NK-92 (cell line): Measurements from ENCODE around the gene RECQL5.
"Not testable (repeated sequence)": the region's sequence is repeated elsewhere in the genome, so short reads cannot be mapped to it uniquely, and the experiment has no call there.

Experiments used
- DNase-seq: peaks from one replicate; lab custom pipeline; 2025; ENCODE audit not compliant: unreplicated experiment; lab: John Stamatoyannopoulos, UW

The RECQL5 gene

DNA sequence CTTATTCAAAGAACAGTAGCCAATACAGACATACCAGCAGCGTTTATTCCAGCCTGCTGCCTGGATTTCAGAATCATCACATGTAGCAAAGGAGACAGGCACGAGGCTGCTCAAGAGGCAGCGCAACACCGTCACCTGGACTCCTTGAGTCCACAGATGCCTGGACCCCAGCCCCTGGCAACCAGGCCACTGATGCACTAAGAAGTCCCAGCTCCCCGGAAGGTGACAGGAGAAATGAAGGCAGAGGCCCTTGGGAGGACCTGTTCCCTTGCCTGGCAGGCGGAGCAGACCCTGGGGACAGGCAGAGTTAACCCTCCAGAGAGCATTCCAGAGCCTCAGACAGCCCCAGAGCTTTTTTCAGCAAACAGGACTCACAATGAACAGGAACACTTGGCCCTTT, 17.3 kb downstream of the RECQL5 start:
- no peak for DNase-seq

DNA sequence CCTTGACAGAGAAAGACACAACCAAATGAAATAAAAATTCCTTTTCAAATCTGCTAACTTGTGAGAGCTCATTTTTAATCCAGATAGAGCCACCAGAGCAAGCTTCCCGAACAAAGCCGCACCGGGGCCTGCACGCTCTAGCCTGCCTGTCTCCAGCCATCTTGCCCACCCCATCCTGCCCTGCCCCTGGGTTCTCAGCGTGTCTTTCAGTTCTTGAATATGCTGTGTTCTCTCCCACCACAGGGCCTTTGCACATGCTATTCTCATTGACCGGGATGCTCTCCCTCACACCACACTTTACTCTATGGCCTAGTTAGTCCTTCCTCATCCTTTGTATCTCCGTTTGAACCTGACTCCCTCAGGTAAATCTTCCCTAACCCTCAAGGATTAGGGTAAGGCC, 19.0 kb downstream of the RECQL5 start:
- DNase-seq: no peak

DNA sequence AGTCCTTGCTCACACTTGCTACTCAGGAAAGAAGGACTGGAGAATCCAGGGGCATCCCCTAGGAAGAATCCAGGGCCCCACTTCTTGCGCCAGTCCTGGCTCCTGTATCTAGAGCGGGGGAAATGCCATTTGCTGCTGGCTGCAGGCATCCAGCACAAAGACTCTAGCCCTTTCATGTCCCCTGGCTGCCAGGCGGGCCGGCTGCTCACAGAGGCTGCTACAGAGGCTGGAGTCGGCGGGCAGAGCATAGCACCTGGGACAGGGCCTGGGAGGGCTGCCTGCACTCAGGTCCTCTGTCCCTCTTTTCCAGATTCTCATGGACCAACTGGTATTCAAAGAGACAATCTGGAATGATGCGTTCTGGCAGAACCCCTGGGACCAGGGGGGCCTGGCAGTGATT, 19.9 kb downstream of the RECQL5 start:
- DNase-seq: no peak

DNA sequence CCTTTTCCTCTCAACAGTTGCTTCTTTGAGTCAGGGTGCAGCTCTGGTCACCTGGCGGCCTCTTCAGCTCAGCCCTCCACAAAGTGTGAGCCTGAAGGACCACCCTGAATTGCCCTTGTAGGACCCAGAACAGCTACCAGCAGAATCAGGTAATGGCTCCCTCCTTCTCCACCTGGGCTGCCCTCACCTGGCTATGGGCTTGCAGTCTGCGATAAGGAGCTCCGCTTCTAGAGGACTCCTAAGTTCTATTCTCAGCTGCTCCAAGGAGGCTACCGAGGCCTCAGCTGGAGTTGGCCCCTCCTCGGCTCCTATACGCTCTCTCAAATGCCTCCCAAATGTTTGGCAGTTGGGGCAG, 20.3 kb downstream of the RECQL5 start:
- no peak for DNase-seq

DNA sequence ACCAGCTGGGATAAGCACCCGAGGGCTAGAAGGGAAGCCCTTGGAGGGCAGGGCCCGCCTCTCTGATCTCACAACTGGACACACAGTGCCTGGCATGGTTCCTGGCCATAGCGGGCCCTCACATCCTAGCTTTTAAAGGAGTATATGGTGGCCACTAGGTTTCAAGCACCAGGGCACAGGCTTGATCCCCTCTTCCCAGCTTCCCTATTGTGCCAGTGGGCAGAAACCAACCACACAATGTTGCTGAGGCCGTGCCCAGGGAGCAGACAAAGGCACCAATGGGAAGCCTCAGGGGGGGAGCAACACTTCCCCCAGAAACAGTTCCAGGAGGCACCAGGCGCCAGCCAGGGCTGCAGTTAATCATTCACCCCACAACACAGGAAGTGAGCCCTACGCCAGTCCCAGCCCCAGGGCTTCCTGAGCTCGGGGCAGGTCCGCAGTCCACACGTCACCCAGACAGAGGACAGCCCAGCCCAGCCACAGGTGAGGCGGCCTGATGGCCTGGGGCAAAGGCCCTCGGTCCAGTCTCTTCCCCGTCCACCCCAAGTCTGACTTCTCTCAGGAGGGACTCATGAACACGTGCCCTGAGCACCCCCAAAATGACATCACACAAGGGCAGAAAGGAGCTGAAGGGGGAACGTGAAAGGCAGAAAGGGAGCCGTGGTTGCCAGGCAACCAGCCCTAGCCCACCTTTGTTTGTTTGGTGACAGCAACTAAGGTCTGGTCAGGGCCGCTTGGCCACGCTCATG, 20.9 kb downstream of the RECQL5 start:
- no peak for DNase-seq

DNA sequence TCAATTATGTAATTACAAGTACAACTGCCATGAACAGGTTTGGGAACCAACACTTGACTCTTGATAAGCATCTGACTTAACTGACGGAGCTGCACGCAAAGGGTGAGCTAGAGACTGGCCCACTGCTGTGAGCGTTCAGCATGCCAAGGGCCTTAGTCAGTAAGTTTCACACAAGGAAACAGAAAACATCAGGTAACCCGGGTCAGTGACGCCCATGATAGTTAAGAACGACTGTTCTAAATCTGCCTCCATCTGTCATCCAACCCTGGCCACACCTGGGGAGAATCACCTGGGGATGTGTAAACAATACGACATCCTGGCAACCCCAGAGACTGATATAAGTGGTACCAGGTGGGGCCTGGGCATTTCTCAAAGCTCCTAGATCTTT, 21.5 kb downstream of the RECQL5 start:
- DNase-seq: no peak

DNA sequence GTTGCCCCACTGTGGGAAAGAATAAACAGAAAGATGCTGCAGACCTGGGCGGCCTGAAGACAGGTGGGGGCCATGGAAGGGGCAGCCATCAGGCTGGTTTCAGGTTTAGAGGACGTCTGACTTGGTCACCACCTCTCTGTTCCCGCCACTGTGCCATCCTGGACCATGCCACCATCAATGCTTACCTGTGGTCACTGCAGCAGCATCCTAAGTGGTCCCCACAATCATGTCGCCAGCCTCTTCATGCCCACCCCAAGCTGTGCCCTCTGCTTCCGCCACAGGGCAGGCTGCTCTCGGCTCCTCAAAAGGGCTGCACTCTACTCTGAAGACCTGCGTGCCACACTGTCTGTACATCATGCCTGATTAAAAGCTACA, 23.3 kb downstream of the RECQL5 start:
- no peak for DNase-seq

DNA sequence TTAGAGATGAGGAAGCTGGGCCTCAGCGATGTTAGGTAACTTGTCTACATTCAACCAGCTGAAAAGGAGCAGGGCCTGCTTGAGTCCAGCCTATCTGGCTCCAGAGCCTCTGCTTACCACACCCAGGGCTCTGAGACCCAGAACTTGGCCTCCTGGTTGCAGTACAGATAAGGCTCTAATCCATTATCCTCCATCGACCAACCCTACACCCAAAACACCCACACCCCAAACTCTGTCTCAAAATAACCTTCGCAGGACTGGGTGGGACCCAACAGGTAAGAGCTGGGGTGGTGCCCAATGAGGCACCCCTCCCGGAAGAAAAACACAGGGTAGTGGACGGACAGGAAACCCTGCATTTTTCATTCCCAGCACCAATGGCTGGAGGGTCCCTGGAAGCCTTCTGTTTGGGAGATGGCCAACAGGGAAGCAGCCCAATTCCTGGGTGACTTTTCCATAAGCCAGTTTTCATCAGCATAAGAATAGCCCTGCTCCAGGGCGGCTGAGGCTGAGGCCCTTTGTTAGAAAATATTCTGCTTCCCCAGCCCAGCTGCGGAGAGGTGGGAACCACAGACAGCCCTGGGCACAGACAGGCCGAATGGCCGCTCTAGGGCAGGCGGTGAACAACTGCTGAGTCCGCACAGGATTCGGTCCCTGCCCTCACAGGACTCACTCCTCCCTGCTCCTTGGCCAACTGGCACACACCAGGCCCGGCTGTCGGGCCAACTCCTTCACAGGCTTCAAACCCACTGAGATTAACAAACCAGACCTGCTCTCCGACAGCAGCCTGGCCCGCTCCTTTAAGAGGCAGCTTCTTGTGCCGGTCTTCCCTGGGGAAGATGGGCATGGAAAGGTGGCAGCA, 23.9 kb downstream of the RECQL5 start:
- no peak for DNase-seq

DNA sequence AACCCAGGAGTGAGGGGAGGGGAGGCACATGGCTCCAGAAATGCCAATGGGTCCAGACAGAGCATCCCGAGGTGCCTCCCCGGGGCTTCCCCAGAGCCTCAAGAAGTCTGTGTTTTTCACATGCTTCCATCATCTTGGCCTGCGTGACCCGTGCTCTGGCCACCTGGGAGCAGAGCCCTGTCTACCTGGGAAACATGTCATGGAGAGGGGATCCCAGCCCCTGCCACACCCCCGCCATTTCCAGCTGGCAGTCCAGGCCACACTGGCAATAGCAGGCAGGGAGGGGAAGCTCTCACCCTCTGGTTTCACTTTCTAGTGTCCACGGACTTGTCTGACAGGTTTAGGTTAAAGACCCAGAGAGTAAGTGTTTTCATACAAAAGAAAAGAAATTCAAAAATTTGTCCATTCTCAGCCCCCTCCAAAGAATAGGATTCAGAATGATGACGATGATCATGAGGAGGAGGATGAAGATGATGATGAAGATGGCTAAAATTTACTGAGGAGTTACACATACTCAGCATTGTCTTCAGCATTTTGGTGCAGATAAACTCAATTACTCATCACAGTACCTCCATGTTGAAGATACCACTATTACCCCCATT, 24.7 kb downstream of the RECQL5 start:
- DNase-seq: no peak

DNA sequence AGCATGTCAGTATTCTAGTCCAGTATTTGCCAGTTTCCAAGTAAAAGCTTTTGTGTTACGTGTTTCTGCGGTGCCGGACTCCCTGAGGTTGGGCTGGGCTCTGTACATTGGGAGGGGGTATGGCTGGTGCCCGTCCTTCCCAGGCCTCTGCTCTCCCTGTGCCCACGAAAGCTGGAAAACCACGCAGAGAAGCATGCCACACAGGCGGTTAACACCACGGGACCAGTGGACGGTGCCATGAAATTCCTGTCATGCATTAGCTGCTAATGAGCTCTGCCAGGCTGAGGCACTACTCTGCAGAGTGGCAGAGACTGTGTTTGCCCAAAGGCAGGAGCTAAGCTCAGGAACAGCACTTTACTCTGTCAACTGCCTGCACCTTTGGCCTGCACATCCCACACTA, 25.6 kb downstream of the RECQL5 start:
- no peak for DNase-seq

DNA sequence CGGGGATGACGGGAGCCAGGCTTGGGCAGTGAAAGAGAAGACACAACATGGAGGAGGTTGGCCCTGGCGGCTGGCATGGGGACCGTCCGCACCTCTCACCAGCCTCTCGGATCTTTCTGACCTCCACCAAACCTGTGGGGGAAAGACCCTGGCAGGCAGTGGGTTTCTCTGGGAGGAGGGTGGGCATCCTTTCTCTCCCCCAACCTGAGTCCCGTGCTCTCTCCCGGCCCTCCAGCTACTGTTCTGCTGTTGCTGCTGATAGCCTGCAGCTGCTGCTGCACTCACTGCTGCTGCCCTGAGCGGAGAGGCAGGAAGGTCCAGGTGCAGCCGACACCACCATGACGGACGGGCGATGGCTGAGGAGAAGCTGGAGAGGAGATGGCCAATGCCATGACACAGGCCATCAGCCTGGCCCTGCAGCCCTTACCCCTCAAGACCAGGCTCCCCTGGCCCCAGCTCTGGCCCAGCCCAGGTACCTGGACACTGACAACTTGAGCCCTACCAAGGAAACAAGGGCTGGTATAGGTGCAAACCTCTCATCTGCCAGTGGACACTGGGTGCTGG, 26.3 kb downstream of the RECQL5 start:
- DNase-seq: no peak

DNA sequence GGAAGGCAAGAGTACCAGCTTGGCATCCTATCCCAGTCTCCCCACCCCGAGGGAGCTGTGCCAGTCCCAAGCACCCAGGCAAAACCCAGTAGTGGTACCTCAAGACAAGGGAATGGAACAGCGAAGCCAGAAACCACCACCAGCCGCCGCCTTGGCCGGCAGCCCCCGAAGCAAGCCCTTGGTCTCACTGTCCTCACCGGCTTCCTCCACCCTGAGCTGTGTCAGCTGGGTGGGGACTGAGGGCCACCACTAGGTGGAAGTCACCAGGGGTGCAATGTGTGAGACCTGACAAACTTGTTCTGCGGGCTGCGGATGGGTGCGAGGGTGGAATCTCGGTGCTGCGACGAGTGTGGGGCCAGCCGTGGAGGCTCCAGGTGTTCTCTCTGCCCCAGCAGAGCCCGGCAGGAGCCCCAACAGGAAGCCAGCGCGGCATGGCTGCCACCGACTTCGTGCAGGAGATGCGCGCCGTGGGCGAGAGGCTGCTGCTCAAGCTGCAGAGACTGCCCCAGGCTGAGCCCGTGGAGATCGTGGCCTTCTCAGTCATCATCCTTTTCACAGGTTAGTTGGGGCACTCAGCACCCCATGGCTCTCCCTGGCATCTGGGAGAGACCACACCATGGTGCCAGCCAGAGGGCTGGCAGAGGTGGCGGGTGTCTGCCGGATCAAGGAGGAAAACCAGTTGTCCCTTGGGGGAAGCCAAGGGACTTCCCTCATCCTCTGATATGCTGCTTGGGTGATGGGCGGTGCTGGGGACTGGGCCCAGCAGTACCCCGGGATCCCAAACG, 27.0 kb downstream of the RECQL5 start:
- DNase-seq: no peak

DNA sequence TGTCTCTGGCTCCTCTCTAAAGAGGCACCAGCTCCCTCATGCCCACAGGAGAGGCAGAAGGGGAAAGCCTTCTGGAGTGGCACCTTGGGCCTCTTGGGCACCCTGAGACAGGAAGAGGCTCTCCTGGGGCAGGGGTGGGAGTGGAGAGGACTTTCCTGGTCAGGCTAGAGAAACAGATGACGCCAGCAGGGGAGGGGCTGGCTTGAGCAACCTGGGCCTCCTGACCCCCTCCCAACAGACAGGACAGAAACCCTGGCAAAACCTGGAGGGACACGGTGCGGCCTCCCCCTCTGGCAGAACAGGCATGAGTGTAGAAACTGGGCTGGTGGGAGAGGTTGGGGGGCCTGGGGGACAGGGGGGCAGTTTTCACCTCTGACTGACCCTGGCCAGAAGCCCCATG, 27.6 kb downstream of the RECQL5 start:
- no peak for DNase-seq

DNA sequence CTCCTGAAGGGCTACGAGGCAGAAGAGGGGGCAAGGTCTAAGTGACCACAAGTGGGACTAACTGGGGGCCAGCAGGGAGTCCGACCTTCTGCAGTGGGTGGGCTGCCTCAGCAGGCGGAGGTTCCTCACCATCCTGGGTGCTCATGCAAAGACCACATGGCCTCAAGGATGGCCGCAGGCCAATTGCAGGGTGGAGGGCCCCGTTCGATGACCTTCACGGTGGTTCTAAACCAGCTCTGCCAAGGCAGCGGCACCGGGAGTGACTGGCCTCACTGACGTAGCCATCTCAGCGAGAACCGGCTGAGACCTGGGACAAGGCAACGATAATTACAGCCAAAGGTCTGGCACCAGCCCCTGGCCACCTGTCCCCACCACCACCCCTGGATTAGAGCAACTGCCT, 28.1 kb downstream of the RECQL5 start:
- DNase-seq: no peak

DNA sequence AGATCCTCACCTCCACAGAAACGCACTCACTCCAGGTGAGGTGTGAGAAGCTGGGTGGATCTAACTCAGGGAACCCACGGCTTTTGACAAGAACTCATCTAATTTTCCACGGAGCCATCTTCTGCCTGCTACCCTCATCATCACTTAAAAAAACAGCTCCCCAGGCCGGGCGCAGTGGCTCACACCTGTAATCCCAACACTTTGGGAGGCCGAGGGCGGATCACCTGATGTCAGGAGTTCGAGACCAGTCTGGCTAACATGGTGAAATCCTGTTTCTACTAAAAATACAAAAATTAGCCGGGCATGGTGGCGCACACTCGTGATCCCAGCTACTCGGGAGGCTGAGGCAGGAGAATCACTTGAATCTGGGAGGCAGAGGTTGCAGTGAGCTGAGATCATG, 28.9 kb downstream of the RECQL5 start:
- not testable (repeated sequence) for DNase-seq

DNA sequence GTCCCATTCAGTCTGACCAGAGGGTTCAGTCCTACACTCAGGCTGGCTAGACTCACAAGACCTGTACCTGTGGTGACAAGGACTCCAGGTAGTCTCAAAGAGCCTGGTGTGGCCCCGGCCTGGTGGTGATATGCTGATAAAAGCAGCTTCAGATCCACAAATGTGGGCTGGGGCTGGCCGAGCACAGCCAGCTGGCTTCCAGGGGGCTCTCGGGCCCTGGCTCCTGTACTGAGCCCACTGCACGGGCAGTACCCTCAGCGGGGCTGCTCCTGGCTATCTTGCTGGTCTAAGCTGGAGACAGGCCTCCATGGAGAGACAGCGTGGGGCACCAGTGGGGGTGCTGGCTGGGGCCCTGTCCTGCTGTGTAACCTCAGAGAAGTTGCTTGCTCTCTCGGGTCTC, 29.4 kb downstream of the RECQL5 start:
- no peak for DNase-seq

DNA sequence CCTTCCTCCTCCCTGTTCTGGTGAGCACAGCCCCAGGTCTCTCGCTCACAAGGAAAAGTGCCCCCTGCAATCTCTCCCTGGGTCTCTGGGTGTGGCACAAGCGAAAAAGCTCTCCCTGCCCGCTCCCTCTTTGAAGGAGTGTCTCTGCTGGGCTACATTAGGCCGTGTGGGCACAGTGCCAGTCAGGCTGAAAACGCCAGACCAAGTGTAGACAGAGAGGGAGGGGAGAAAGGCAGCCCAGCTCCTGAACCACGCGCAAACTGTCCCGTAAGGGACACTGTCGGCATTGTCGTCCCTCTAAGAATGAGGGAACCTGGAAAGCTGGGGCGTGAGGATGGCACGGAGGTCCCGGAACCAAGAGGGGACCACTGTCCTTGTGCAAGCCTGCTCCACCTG, 29.8 kb downstream of the RECQL5 start:
- DNase-seq: no peak

DNA sequence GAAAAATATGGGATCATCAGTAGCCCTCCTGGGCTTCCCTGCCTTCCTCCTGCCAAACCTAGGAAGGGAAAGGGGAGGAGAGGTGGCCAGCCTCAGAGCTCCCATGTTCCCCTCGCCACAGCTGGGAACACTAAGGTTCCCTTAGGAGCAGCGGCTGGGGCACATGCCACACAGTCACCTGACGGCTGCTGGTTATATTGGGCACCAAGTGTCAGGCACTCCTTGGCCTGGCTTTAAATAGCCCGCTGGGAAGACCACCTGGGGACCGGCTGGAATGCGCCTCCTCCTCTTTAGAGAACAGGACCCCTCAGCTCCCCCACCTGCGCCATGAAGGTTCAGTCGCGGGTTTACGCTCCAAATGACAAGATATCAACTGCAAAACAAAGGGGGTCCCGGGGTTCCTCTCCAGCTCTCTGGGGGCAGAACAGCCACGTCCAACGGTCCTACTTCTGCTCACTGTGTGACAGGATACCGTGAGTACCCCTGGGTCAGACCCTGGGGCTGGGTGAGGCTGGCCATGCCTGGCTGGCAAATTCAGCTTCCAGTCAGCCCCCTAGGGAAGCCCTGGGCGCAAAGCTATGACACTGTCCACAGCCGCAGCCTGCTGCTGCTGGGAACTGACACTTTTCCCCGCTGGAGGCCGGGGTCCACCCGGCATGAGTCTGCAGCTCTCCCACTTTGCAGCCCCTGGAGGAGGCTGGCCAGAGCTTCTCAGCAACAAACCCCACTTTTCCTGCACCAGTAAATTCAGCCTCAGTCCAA, 30.4 kb downstream of the RECQL5 start:
- no peak for DNase-seq

DNA sequence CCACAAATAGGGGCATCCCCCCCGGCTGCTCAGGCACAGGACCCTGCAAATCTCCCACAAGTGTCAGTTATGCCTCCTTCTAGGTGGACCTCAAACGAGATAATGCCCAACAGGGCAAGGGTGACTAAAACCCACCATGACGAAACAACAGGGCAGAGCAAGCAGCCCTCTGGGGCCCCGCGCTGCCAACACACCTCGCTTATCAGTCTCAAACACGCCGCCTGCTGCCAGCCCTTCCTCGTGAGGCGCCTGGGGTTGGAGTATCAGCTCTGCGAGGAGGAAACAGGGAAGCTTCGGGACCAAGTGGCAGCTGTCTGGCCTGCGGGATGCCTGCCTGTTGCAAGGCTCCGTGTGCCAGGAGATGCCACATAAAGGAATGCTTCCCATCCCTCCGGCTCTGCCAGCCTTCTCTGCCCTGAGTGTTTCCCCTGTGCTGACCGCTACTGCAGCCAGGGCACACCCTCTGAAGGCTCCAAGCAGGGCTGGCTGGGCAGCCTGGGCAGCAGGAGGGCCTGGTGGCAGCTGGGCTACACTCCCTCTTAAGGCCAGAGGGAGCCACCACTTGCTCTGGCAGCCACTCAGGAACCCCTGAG, 31.2 kb downstream of the RECQL5 start:
- DNase-seq: no peak
